AG04450 (cell line): ENCODE results near the gene AP1B1. TPM values are rescaled to one million over a fixed set of nuclear protein-coding genes. Genes with fewer than 3 reads are reported as not detected.
"Not testable (repeated sequence)": the region's sequence is repeated elsewhere in the genome, so short reads cannot be mapped to it uniquely, and the experiment has no call there.

Source experiments
- CTCF ChIA-PET: fragments of 300-600, 350-600 bp; formaldehyde crosslinking; extraction: SDS; loops from one replicate; lab custom pipeline; 2022; ENCODE audit warnings: antibody characterized with exemption, inconsistent platforms; lab: Charles Lee
- POLR2A ChIA-PET: fragments of 350-600 bp; formaldehyde crosslinking; extraction: SDS; loops from one replicate; lab custom pipeline; 2021; ENCODE audit warnings: antibody characterized with exemption, inconsistent platforms; lab: Yijun Ruan, JAX
- DNase-seq: peaks from one replicate; pipeline ENCODE4 v3.0.0-alpha.2; 2011; ENCODE audit warnings: low read depth, low spot score
- H3K27ac ChIP-seq: one replicate; pipeline ENCODE4 v1.5.1; 2012; ENCODE audit warnings: low read depth, low read length, control low read depth
- H3K27me3 ChIP-seq: one replicate; pipeline ENCODE4 v1.6.0; 2012; ENCODE audit warnings: low read length; ENCODE audit not compliant: control insufficient read depth, insufficient read depth
- H3K4me3 ChIP-seq: 2 replicates; pipeline ENCODE4 v1.5.1; 2011; ENCODE audit warnings: mild to moderate bottlenecking, low read depth, low read length, control low read depth
- H3K9me3 ChIP-seq: 2 replicates; pipeline ENCODE4 v1.5.1; 2012; ENCODE audit warnings: low read length; ENCODE audit not compliant: control insufficient read depth, insufficient read depth
- CTCF ChIP-seq: IDR thresholded peaks from 2 replicates; pipeline ENCODE4 v1.5.1; 2011; ENCODE audit warnings: low read depth, low read length, control low read depth, inconsistent platforms
- polyA plus RNA-seq: library from polyadenylated mRNA; depleted of rRNA; stranded (reverse); fragments of >200 nt; gene quantifications from 2 replicates; pipeline ENCODE4 v1.2.3, GENCODE V29; 2011

The AP1B1 gene
- polyA plus RNA-seq, 1 experiment, result 54.1 TPM

DNA sequence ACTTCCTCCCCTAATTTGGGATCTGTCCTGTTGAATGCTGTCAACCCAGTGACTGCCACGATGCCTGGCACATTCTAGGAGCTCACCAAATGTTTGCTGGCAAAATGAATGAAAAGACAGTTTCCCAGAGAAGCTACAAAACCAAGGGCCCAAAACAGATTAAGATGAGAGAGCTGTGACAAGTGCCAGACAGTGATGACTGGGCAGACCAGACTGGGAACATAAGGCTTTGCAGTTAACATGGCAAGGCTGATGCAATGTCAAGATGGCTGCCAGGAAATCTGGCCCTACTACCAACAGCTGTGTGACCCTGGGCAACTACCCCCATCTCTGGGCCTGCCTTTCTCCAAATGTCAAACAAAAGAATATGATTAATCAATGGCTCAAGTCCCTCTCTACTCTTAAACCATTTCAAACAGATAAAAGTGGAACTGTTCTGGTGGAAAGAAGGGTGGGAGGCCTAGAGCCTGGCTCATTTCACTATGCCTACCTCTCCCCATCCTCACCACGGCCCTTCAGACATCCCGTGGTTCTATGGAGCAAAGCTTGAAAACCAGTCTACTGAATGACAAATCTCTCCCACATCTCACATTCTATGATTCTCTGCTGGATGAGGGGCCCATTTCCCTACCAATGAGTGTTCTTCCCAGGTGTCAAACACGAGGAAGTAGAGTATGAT is 12.8 kb downstream of the AP1B1 start:
- Histone ChIP-seq H3K9me3 (no peaks in the 10 kb centered on the region), H3K27ac (no peak overlapping the region), H3K27me3 (no peaks in the 10 kb centered on the region), H3K4me3 (no peak overlapping the region)
- no peak for TF ChIP-seq CTCF
- CTCF ChIA-PET, result interaction anchor here (0.6 kb wide), 1 partner anchor 20 kb away, joined by 3 read pairs; no protein-coding TSS in a partner anchor
- POLR2A ChIA-PET, result interaction anchor here (0.6 to 0.7 kb wide), 2 partner anchors 9 to 81 kb away, joined by 3 read pairs; no protein-coding TSS in a partner anchor
- DNase-seq, result no peak

GRCh38 chr22:29374806-29375205 is 13.6 kb downstream of the AP1B1 start:
- H3K4me3 ChIP-seq, DNase-seq, H3K27me3 ChIP-seq, H3K27ac ChIP-seq, H3K9me3 ChIP-seq, POLR2A ChIA-PET: not testable (repeated sequence)
- CTCF ChIA-PET, result interaction anchor here (0.6 kb wide), 1 partner anchor 21 kb away, joined by 3 read pairs; no protein-coding TSS in a partner anchor

DNA sequence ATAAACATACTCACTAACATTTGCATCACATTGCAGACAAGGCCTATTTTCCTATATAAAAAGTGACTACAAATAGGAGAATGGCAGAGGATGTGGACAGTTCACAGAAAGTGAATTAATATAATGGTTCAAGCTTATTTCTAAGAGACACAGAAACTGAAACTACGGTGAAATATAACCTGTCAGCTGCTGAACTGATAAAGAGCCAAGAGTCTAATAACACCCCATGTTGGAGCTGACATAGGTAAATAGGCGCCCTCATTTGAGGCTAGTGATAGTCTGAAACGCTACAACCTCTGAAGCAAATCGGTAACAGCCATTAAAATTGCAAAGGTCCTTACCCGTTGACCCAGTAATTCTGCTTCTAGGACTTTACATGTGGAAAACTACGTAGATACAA is 14.0 kb downstream of the AP1B1 start:
- H3K27me3 ChIP-seq, result no peaks in the 10 kb centered on the region
- DNase-seq, result no peak
- ChIA-PET CTCF (no interaction called here), POLR2A (no interaction called here)
- H3K4me3 ChIP-seq, result no peak overlapping the region
- H3K9me3 ChIP-seq, result no peaks in the 10 kb centered on the region
- no peak for TF ChIP-seq CTCF
- no peak overlapping the region for H3K27ac ChIP-seq

DNA sequence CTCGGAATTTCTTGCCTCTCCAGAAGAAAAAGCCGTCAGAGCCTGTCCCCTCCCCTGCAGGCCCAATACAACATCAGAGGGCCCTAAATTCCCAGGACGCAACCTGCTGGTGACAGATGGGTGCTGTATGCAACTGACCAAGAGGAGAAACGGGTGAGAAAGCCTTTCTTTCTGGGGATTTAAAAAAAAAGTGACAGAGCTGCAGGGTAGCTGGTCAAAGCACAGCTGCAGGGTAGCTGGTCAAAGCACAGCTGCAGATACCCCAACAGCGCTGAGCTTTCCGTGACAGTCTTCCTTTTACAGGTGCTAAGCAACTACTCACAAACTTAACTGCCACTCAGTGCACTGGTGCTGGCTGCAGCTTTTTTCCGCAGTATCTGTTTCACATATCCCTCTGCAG is 17.8 kb downstream of the AP1B1 start:
- no peak for TF ChIP-seq CTCF
- CTCF ChIA-PET, result interaction anchor here (0.6 kb wide), 1 partner anchor 100 kb away, joined by 3 read pairs; no protein-coding TSS in a partner anchor
- DNase-seq, result no peak
- Histone ChIP-seq H3K27ac (no peak overlapping the region), H3K27me3 (no peaks in the 10 kb centered on the region), H3K9me3 (no peaks in the 10 kb centered on the region), H3K4me3 (no peak overlapping the region)
- POLR2A ChIA-PET, result interaction anchor here (0.6 kb wide), 1 partner anchor 36 kb away, joined by 3 read pairs; no protein-coding TSS in a partner anchor

GRCh38 chr22:29369460-29369859 is 18.9 kb downstream of the AP1B1 start:
- Histone ChIP-seq H3K4me3 (no peak overlapping the region), H3K27me3 (no peaks in the 10 kb centered on the region), H3K9me3 (no peaks in the 10 kb centered on the region), H3K27ac (no peak overlapping the region)
- no peak for TF ChIP-seq CTCF
- POLR2A ChIA-PET, result no interaction called here
- CTCF ChIA-PET, result no interaction called here
- no peak for DNase-seq
